Hepatocyte (in vitro differentiated cells): ENCODE data around the gene LCE3D. TPM values are rescaled to one million over a fixed set of nuclear protein-coding genes. Genes with fewer than 3 reads are reported as not detected.
"Not testable (repeated sequence)": the region's sequence is repeated elsewhere in the genome, so short reads cannot be mapped to it uniquely, and the experiment has no call there.

ENCODE experiments used
- DNase-seq: peaks from one replicate; pipeline ENCODE4 v3.0.0-alpha.2; 2016; ENCODE audit warnings: low spot score
- H2AFZ ChIP-seq: fragments of 200-600 bp; sonication (generic); 2 replicates; pipeline ENCODE4 v1.6.0; 2016; ENCODE audit warnings: antibody characterized with exemption, mild to moderate bottlenecking
- H3K27ac ChIP-seq: fragments of 200-600 bp; sonication (generic); 2 replicates; pipeline ENCODE4 v1.5.1; 2016; ENCODE audit warnings: mild to moderate bottlenecking
- H3K27me3 ChIP-seq: fragments of 200-600 bp; sonication (generic); 2 replicates; pipeline ENCODE4 v1.6.1; 2016
- H3K36me3 ChIP-seq: fragments of 200-600 bp; sonication (generic); replicated peaks from 2 replicates; pipeline ENCODE4 v1.5.1; 2016; ENCODE audit warnings: low read depth; ENCODE audit not compliant: insufficient read depth
- H3K4me1 ChIP-seq: fragments of 200-600 bp; sonication (generic); 2 replicates; pipeline ENCODE4 v1.5.1; 2016; ENCODE audit warnings: mild to moderate bottlenecking, moderate library complexity; ENCODE audit not compliant: insufficient read depth
- H3K4me2 ChIP-seq: fragments of 200-600 bp; sonication (generic); 2 replicates; pipeline ENCODE4 v1.6.0; 2016
- H3K4me3 ChIP-seq: fragments of 200-600 bp; sonication (generic); 2 replicates; pipeline ENCODE4 v1.5.1; 2016; ENCODE audit warnings: mild to moderate bottlenecking
- H3K79me2 ChIP-seq: fragments of 200-600 bp; sonication (generic); 2 replicates; pipeline ENCODE4 v1.6.0; 2017; ENCODE audit warnings: mild to moderate bottlenecking
- H3K9me2 ChIP-seq: fragments of 200-600 bp; sonication (generic); replicated peaks from 2 replicates; pipeline ENCODE4 v1.6.0; 2017; ENCODE audit warnings: mild to moderate bottlenecking; ENCODE audit not compliant: insufficient read depth
- H3K9me3 ChIP-seq: fragments of 200-600 bp; sonication (generic); 2 replicates; pipeline ENCODE4 v1.5.1; 2016; ENCODE audit warnings: low read depth, mild to moderate bottlenecking
- H4K20me1 ChIP-seq: fragments of 200-600 bp; sonication (generic); 2 replicates; pipeline ENCODE4 v1.6.0; 2016; ENCODE audit warnings: mild to moderate bottlenecking; ENCODE audit not compliant: insufficient read depth, poor library complexity, severe bottlenecking
- EZH2 ChIP-seq: fragments of 200-600 bp; sonication (generic); IDR thresholded peaks from 2 replicates; pipeline ENCODE4 v1.6.1; 2016; ENCODE audit warnings: antibody characterized with exemption, mild to moderate bottlenecking, borderline replicate concordance
- EZH2phosphoT487 ChIP-seq: fragments of 200-600 bp; sonication (generic); IDR thresholded peaks from one replicate; pipeline ENCODE4 v1.6.1; 2018; ENCODE audit warnings: antibody characterized with exemption, mild to moderate bottlenecking, low read depth, moderate library complexity; ENCODE audit not compliant: unreplicated experiment, severe bottlenecking
- WGBS: methylation state at CpG from one replicate; pipeline ENCODE4 v1.1.6; 2016; ENCODE audit warnings: low lambda C conversion rate; ENCODE audit errors: missing lambda C conversion rate; 5-methylcytosine and 5-hydroxymethylcytosine counted together
- polyA plus RNA-seq: library from polyadenylated mRNA; unstranded; fragments of >200 nt; fragmentation: Nextera tagmentation; extraction: Ambion mirVana; gene quantifications from 2 replicates; pipeline ENCODE4 v1.2.1, GENCODE V29; 2016
- total RNA-seq: library from RNA; depleted of rRNA; stranded (reverse); fragments of >200 nt; gene quantifications from 2 replicates; pipeline ENCODE4 v1.2.3, GENCODE V29; 2014
- TF ChIP-seq, protein P1 (sequence below): fragments of 200-600 bp; sonication (generic); IDR thresholded peaks from 2 replicates; pipeline ENCODE4 v1.5.1; 2016; ENCODE audit warnings: antibody characterized with exemption, mild to moderate bottlenecking; ENCODE audit not compliant: poor library complexity

LCE3D gene
- total and polyA plus RNA-seq, 2 experiments from 2014 or later: not detected

DNA sequence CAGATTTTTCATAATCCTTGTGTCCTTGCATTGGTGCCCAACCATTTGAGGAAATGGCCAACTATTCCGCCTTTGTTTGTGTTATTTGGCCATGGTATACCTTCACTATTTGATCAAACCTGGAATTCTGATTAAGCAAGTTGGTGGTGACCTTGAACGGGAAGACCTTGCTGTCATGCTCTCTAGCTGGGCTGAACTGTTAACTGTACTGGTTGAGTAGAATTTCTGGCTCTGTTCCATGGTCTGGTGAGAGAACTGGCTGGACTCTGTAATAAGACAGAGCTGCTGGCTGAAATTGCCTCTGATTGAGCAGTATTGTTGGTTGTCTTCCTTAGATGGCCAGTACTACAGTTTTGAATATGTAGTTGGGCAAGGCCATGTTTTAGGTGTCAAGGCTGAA lies 16.7 kb upstream of the LCE3D start:
- no peak for DNase-seq
- Histone ChIP-seq H2AFZ (no peak overlapping the region), H3K27me3 (no peaks in the 10 kb centered on the region), H3K9me3 (no peaks in the 10 kb centered on the region), H3K36me3 (no peaks in the 10 kb centered on the region), H4K20me1 (no peaks in the 10 kb centered on the region), H3K4me3 (no peak overlapping the region), H3K79me2 (no peaks in the 10 kb centered on the region), H3K4me2 (no peak overlapping the region), H3K4me1 (no peaks in the 10 kb centered on the region), H3K9me2 (no peaks in the 10 kb centered on the region), H3K27ac (no peak overlapping the region)
- WGBS: 45% methylated on average over 2 of the region's 2 CpGs
- TF ChIP-seq, protein P1, sequence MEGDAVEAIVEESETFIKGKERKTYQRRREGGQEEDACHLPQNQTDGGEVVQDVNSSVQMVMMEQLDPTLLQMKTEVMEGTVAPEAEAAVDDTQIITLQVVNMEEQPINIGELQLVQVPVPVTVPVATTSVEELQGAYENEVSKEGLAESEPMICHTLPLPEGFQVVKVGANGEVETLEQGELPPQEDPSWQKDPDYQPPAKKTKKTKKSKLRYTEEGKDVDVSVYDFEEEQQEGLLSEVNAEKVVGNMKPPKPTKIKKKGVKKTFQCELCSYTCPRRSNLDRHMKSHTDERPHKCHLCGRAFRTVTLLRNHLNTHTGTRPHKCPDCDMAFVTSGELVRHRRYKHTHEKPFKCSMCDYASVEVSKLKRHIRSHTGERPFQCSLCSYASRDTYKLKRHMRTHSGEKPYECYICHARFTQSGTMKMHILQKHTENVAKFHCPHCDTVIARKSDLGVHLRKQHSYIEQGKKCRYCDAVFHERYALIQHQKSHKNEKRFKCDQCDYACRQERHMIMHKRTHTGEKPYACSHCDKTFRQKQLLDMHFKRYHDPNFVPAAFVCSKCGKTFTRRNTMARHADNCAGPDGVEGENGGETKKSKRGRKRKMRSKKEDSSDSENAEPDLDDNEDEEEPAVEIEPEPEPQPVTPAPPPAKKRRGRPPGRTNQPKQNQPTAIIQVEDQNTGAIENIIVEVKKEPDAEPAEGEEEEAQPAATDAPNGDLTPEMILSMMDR: no peak
- TF ChIP-seq EZH2phosphoT487: no peak
- TF ChIP-seq EZH2: no peak

GRCh38 chr1:152585586-152585985 lies 5.3 kb upstream of the LCE3D start:
- no peak overlapping the region for H3K27ac ChIP-seq
- H4K20me1 ChIP-seq: no peaks in the 10 kb centered on the region
- H3K79me2 ChIP-seq: no peaks in the 10 kb centered on the region
- no peak overlapping the region for H3K4me2 ChIP-seq
- DNase-seq: no peak
- H3K27me3 ChIP-seq: no peaks in the 10 kb centered on the region
- 67% methylated on average over 1 of the region's 1 CpG for WGBS
- no peaks in the 10 kb centered on the region for H3K36me3 ChIP-seq
- no peaks in the 10 kb centered on the region for H3K9me2 ChIP-seq
- no peak overlapping the region for H2AFZ ChIP-seq
- H3K4me3 ChIP-seq: no peak overlapping the region
- no peaks in the 10 kb centered on the region for H3K4me1 ChIP-seq
- H3K9me3 ChIP-seq: no peaks in the 10 kb centered on the region
- no peak for TF ChIP-seq EZH2phosphoT487
- TF ChIP-seq, protein P1: no peak
- no peak for TF ChIP-seq EZH2

DNA sequence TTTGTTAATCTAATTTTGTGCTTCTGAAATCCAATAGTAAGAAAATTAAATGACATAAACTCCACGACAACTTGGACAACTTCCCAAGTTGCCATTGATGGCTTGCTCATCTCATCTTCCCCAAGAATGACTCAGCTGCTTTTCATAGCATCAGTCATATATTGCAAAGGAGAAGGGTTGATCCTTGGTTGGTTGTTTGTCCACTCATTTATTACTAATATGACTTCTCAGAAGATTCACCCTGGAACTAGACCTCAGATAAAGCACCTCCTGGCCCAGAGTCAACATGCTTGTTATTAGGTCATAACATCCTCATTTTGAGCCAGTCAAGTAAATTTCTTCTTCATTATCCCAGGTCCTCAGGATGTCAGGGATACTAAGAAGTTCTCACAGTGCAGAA lies 2.3 kb upstream of the LCE3D start:
- H3K36me3 ChIP-seq: no peaks in the 10 kb centered on the region
- H3K27ac ChIP-seq: no peak overlapping the region
- H4K20me1 ChIP-seq: no peaks in the 10 kb centered on the region
- H3K9me3 ChIP-seq: no peaks in the 10 kb centered on the region
- 50% methylated on average over 1 of the region's 1 CpG for WGBS
- H3K27me3 ChIP-seq: no peaks in the 10 kb centered on the region
- no peak overlapping the region for H2AFZ ChIP-seq
- TF ChIP-seq, protein P1: no peak
- TF ChIP-seq EZH2phosphoT487 (no peak), EZH2 (no peak)
- no peaks in the 10 kb centered on the region for H3K4me1 ChIP-seq
- H3K4me2 ChIP-seq: no peak overlapping the region
- H3K4me3 ChIP-seq: no peak overlapping the region
- DNase-seq: no peak
- H3K79me2 ChIP-seq: no peaks in the 10 kb centered on the region
- H3K9me2 ChIP-seq: no peaks in the 10 kb centered on the region

GRCh38 chr1:152579526-152579925 lies 790 bp downstream of the LCE3D start:
- H3K9me2 ChIP-seq, H3K4me2 ChIP-seq, H3K79me2 ChIP-seq, H4K20me1 ChIP-seq, H3K27me3 ChIP-seq, H3K9me3 ChIP-seq, H3K4me3 ChIP-seq, H3K36me3 ChIP-seq, H3K27ac ChIP-seq, H2AFZ ChIP-seq, H3K4me1 ChIP-seq, DNase-seq: not testable (repeated sequence)
- WGBS: 74% methylated on average over 9 of the region's 9 CpGs
